GM21717 (cell line): Measurements from ENCODE around the gene DOCK2.

Experiments
- ATAC-seq: cut with Tn5 transposase; IDR thresholded peaks from one replicate; pipeline ENCODE4 v1.9.1; 2021; ENCODE audit warnings: mild to moderate bottlenecking, moderate library complexity; ENCODE audit not compliant: unreplicated experiment

DOCK2 gene

GRCh38 chr5:169893571-169893970 lies 256.5 kb downstream of the DOCK2 start:
- ATAC-seq: no peak

DNA sequence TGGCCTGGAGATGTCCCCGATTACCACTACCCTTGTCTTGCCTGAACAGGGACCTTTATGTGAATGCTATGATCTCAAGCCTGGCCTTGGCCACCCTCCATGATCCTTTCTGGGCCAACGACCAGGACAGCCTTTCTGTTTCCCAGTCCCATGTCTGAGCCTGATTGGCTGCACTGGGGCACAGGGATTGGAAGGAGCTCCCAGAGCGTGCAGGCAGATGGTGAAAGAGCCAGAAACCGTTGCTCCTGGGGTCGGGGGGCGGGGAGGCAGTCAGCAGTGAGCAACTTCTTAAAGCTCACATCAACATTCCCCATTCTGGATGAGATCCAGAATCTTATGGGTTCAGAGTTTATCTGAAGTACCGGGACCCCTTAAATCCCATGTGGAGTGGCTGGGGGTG lies 258.9 kb downstream of the DOCK2 start:
- ATAC-seq: no peak

DNA sequence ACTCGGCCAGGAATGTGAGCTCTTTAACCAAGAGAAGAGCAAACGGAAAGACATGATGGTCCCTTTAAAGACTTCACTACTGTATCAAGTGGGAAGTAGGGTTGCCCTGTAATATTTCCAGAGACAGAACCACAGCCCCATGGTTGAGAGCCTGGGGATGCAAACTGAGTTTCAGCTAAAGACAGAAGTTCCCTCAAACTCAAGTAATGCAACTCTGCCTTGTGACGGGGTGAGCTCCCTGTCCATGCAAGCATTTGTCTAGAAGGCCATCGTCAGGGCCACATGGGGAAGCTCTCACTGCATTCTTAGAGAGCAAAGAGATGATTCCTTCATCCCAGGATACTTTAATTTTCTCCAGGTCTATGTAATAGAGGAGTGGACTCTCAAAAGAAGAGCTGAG lies 260.4 kb downstream of the DOCK2 start:
- ATAC-seq: no peak

DNA sequence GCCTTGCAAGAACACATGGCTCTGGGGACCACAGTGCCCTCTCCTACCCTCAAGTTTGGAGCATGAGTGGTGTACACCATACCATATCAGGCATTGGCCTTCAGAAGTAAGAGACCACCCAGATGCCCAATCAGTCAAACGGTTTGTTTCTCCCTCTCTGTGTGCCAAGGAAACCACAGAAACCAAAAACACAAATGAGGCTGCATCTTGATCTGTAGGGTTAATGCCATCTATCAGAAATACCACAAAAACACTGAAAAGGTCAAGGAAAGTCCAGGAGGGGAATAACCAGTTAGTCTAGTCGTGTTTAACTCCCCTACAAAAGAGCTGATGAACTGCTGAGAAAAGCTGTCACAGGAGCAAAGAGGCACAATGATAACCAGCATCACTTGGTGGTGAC lies 264.8 kb downstream of the DOCK2 start:
- ATAC-seq: no peak

- no peak for ATAC-seq
These were observed 267.0 kb downstream of the DOCK2 start for GRCh38 chr5:169904059-169904458.

GRCh38 chr5:169904508-169904907 lies 267.4 kb downstream of the DOCK2 start:
- ATAC-seq: no peak

DNA sequence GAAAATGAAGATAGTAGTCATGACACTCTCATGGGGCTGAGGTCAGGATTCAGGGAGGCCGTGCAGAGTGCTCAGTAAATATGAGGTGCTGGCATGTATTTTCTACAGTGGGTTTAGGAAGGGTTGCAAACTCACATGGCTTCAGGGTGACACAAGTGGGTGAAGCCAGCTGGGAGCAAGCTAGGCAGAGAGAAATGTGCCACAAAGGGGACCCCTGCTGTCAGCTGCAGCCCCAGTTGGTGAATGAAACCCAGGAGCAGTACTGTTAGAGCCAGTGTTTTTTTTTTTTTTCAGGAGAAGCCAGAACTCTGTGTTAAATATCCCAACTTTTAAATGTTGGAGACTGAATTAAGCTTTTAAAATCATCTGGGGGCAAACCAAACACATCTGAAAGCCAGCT lies 267.9 kb downstream of the DOCK2 start:
- ATAC-seq: no peak

DNA sequence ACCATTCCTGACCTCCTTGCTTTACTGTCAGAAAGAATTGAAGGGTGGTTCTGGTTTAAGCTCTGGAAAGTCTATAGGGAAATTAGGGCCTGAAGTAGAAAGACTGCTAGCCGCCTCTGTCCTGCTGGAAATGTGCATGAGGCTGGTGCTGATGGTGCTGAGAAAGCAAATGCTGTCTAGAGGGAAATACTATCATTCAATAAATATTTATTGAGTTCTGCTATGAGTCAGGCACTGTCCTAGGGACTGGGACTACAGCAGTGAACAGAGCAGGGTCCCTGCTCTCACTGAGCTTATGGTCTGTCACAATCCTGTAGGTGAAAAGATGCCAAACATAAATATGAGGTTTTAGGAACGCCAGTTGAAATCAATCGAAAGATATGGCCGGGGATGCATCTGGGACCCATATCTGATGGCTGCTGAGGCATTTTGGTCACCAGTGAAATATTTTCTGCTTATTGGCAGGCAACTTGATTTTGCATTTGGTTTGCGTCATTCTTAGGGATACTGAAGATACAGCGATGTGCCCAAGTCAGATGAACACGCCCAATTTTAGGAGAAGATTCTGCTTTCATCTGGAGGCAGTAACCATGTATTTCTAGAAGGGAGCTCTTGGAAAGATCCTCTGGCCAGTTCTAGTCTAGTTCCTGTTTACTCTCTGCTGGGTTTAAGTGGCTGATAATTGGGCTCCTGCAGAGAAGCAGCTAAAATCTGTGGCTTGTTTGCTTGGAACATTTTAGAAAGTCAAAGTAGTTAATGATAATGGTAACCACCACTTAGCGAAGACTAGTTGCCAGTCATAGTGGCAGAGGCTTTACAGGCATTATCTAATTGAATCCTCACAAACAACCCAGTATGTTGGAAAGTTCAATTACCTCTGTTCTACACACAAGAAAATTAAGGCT lies 269.9 kb downstream of the DOCK2 start:
- no peak for ATAC-seq

GRCh38 chr5:169908864-169909263 lies 271.8 kb downstream of the DOCK2 start:
- ATAC-seq: no peak

GRCh38 chr5:169909945-169910344 lies 272.9 kb downstream of the DOCK2 start:
- no peak for ATAC-seq

DNA sequence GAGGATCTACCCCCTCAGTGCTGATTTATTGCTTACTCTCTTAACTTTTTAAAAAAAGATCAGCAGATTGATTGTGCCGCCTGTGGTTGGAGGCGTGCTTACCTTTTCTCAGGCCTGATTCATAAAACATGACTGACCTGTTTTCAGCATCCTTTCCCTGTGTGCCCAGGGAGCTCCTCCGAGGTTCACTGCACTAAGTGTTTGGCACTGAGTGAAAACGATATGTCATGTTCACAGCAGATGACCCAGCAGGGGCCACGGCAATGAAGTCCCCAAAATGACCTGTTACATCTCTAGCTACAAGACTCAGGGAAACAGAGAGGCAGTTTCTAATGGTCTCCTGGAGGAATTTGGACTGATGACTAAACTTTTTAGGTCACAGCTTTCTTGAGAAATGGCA lies 273.3 kb downstream of the DOCK2 start:
- ATAC-seq: no peak

DNA sequence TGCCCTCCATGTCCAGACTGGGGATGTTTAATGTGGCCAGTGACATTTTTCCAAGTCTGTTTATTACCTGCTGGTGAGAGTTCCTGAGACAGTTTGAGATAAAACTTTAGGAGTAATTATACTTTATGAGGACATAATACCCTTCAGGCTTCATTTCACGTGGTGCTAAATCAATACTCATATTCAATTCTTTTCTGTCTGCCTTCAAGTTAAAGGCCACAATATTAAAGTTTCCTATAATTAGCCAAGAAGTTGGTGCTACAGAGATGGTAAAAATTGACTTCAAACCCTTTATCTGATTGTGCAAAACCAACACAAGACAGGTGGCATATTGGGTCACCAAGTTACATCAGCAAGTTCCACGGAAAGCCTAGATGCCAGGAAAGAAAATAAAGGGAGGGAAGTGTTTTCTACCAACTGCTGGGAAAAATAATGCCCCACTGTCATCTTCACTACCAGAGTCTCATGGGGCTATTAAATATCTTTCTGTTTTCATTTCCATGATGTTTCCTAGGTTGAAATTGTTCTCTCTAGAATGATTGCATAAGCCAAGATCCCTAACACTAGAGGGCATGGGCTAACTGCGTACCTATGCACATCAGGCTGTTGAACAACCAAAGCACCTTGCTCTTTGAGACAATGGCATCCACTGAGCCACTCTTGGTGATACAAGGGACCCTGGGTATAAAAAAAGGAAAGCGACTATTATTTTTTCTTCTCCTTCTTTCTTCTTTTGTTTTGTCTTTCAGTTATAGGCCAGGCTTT lies 274.6 kb downstream of the DOCK2 start:
- no peak for ATAC-seq

- ATAC-seq: no peak
These were observed 276.4 kb downstream of the DOCK2 start for GRCh38 chr5:169913479-169913878.

DNA sequence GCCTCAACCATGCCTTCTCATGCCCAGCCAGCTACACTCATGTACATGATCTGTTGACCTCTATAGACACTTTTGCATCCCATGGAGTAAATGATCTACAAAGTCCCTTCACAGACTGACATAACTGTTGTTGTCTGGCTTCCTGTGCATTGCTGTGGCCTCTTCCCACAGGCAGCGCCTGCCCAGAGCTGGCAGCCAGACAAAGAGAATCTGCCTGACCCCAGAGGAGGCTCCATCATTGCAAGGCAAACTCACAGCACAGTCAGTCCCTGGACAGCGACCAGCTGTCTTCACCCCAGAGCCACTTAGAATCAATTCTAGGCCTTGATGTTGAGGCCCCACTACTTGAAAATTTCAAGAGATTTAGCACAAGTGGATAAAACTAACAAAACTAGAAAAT lies 277.7 kb downstream of the DOCK2 start:
- no peak for ATAC-seq

- no peak for ATAC-seq
These were observed 280.4 kb downstream of the DOCK2 start for GRCh38 chr5:169917500-169917899.

DNA sequence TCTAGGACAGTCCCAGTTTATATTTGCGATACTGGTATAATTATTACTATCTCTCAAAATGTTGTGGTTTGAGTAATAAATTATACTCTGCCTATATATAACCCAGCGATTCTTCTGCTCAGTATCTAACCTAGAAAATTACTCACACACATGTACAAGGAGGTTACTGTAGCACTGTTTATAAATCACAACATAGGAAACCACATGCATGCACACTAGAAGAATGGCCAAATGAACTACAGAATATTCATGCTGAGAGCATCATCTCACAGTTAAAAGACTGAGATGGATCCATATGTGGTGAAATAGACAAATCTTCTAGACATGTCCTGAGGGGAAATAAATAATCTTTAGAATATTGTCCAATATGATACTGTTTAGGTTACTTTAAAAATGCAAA lies 281.2 kb downstream of the DOCK2 start:
- ATAC-seq: no peak

- no peak for ATAC-seq
These were observed 283.4 kb downstream of the DOCK2 start for GRCh38 chr5:169920474-169920873.

- no peak for ATAC-seq
These were observed 284.3 kb downstream of the DOCK2 start for GRCh38 chr5:169921384-169921783.

DNA sequence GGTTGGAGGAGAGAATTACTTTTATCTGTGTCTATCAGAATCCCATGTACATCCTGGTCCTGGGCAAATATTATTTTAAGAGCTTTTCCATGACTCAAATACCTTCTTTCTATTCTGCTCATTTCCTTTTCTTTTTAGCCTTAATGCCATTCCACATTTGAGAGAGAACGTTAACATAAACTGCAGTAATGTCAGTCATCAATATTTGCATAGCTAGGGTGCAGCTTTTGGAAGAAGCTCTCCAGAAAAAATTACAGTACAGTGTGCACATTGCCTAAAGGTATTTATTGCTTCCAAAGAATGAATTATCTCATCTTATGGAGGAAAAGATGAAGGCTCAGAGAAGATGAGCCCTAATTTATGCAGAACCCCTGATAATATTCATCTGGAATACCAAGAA lies 284.9 kb downstream of the DOCK2 start:
- no peak for ATAC-seq

DNA sequence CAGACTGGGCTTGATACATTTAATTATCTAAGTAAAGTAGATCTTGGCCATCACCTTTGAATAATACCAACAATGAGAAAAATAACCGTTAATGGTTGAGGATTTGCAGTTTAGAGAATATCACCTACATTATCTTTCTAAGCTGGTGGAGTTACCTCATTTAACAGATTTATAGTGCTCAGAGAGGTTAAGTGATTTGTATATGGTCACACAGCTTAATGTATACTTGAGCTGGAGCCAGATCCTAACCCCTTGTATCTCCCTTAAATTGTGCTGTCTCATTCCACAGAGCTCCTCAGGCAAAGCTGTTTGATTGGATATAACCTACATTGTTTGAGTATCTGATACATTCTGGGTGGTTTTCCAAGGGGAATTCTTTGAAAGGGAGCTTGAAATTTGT lies 285.4 kb downstream of the DOCK2 start:
- ATAC-seq: no peak

- ATAC-seq: no peak
These were observed 286.9 kb downstream of the DOCK2 start for GRCh38 chr5:169923988-169924387.

- no peak for ATAC-seq
These were observed 296.1 kb downstream of the DOCK2 start for GRCh38 chr5:169933127-169933526.
